Heart left ventricle (tissue), 13 donors: ENCODE data around the gene CERS5.

ENCODE experiments used
- POLR2A ChIP-seq, 2 donors: fragments of 450-650 bp; IDR thresholded peaks; one replicate each; pipeline ENCODE4 v1.6.1; 2017; ENCODE audit warnings: antibody characterized with exemption in 2 of 2, mild to moderate bottlenecking in 2 of 2, moderate library complexity in 2 of 2
- TF ChIP-seq, protein P1 (sequence below), 12 donors: fragments of 200-600 bp; sonication (generic) in 4 of 12; IDR thresholded peaks; one replicate each; pipeline versions ENCODE4 v1.5.0 to v1.8.0; 2018 to 2022; ENCODE audit warnings: antibody characterized with exemption in 12 of 12, mild to moderate bottlenecking in 5 of 12
- donor health status: ischemic (EF 13 %, LVEDD 7.1; RV severe dilation, severe dysfunction).
- donor health status: DM: no; HTN: yes; CAD: no.
- donor health status: DM: no; HTN: no; CAD: no.
- donor health status: ischemic (EF 25% LVEDD 6.9; RV normal size, moderate dysfunction).
- donor health status: ischemic (EF 25% LVEDD 5.7; RV mildly dilated, moderate dysfunction).
- donor health status: ischemic (EF 35%, LVEDD 5.7; RV mildly dilated, moderate dysfunction).
- donor health status: nonischemic (EF 11% LVEDD 7.7; RV severe dilation, severe dysfunction).
- donor health status: DM: yes; HTN: yes; CAD: no.
- donor health status: PGD.
- donor health status: ischemic (EF 29% LVEDD 5.4; RV normal size, mild dysfunction).
- donor health status: nonischemic (EF 23%, LVEDD 6.1; RV moderate dilation, normal function).

DNA sequence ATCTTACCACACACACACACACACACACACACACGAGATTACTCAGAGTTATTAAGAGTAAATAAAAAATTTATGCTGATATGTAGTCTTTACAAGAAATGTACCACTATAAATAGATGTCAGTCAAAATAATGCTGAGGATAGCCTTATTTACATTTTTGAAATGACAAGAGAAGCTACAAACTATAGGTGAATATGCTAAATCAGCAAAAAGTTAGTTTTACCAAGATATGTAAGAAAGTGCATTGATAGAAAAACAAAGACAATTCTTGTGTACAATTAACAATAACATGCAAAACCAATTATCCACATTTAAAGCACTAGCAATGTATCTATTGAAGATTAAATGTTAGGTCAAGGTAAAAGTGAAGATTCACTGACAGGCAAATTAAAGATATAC lies 46.8 kb upstream of the CERS5 start:
- TF ChIP-seq, protein P1, sequence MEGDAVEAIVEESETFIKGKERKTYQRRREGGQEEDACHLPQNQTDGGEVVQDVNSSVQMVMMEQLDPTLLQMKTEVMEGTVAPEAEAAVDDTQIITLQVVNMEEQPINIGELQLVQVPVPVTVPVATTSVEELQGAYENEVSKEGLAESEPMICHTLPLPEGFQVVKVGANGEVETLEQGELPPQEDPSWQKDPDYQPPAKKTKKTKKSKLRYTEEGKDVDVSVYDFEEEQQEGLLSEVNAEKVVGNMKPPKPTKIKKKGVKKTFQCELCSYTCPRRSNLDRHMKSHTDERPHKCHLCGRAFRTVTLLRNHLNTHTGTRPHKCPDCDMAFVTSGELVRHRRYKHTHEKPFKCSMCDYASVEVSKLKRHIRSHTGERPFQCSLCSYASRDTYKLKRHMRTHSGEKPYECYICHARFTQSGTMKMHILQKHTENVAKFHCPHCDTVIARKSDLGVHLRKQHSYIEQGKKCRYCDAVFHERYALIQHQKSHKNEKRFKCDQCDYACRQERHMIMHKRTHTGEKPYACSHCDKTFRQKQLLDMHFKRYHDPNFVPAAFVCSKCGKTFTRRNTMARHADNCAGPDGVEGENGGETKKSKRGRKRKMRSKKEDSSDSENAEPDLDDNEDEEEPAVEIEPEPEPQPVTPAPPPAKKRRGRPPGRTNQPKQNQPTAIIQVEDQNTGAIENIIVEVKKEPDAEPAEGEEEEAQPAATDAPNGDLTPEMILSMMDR (IDR thresholded peaks at IDR 0.05) = no peak
- no peak for TF ChIP-seq POLR2A (IDR thresholded peaks at IDR 0.05)
